ENCODE measurements around the gene RPL5.

RPL5 gene

GRCh38 chr1:92826792-92827191 is 5.0 kb upstream of the RPL5 start (continued):
- TF ChIP-seq, protein P1, sequence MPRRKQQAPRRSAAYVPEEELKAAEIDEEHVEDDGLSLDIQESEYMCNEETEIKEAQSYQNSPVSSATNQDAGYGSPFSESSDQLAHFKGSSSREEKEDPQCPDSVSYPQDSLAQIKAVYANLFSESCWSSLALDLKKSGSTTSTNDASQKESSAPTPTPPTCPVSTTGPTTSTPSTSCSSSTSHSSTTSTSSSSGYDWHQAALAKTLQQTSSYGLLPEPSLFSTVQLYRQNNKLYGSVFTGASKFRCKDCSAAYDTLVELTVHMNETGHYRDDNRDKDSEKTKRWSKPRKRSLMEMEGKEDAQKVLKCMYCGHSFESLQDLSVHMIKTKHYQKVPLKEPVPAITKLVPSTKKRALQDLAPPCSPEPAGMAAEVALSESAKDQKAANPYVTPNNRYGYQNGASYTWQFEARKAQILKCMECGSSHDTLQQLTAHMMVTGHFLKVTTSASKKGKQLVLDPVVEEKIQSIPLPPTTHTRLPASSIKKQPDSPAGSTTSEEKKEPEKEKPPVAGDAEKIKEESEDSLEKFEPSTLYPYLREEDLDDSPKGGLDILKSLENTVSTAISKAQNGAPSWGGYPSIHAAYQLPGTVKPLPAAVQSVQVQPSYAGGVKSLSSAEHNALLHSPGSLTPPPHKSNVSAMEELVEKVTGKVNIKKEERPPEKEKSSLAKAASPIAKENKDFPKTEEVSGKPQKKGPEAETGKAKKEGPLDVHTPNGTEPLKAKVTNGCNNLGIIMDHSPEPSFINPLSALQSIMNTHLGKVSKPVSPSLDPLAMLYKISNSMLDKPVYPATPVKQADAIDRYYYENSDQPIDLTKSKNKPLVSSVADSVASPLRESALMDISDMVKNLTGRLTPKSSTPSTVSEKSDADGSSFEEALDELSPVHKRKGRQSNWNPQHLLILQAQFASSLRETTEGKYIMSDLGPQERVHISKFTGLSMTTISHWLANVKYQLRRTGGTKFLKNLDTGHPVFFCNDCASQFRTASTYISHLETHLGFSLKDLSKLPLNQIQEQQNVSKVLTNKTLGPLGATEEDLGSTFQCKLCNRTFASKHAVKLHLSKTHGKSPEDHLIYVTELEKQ (tag by site-specific recombination; IDR thresholded peaks at IDR 0.05; ENCODE audit: borderline replicate concordance) = 0 out of 2 replicates have a peak, but pooled peaks have one; percentile 38
- 0 out of 2 replicates have a peak, but pooled peaks have one; percentile 17 for TF ChIP-seq ZXDB (tag by site-specific recombination; IDR thresholded peaks at IDR 0.05)
- no peak for TF ChIP-seq HOXD13 (CRISPR knock-in tag; IDR thresholded peaks at IDR 0.05; ENCODE audit: borderline replicate concordance)
- TF ChIP-seq ZNF366 (tag by site-specific recombination; conservative IDR thresholded peaks at IDR 0.05) = 0 out of 2 replicates have a peak, but pooled peaks have one; percentile 17
- peak; percentile 54; the same call in 1 of the 2 replicates for TF ChIP-seq ZNF629 (tag by site-specific recombination; IDR thresholded peaks at IDR 0.05)
- TF ChIP-seq, protein P2, sequence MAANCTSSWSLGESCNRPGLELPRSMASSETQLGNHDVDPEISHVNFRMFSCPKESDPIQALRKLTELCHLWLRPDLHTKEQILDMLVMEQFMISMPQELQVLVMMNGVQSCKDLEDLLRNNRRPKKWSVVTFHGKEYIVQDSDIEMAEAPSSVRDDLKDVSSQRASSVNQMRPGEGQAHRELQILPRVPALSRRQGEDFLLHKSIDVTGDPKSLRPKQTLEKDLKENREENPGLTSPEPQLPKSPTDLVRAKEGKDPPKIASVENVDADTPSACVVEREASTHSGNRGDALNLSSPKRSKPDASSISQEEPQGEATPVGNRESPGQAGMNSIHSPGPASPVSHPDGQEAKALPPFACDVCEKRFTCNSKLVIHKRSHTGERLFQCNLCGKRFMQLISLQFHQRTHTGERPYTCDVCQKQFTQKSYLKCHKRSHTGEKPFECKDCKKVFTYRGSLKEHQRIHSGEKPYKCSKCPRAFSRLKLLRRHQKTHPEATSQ (tag by site-specific recombination; IDR thresholded peaks at IDR 0.05) = peak; percentile 54; the same call in 1 of the 2 replicates
- peak; percentile 30; the same call in 1 of the 2 replicates for TF ChIP-seq ZEB2 (tag by site-specific recombination; IDR thresholded peaks at IDR 0.05)
- peak; percentile 88 for TF ChIP-seq GLIS1 (tag by site-specific recombination; IDR thresholded peaks at IDR 0.05)
- TF ChIP-seq ZNF449 (tag by site-specific recombination; IDR thresholded peaks at IDR 0.05) = no peak
- TF ChIP-seq, protein P3, sequence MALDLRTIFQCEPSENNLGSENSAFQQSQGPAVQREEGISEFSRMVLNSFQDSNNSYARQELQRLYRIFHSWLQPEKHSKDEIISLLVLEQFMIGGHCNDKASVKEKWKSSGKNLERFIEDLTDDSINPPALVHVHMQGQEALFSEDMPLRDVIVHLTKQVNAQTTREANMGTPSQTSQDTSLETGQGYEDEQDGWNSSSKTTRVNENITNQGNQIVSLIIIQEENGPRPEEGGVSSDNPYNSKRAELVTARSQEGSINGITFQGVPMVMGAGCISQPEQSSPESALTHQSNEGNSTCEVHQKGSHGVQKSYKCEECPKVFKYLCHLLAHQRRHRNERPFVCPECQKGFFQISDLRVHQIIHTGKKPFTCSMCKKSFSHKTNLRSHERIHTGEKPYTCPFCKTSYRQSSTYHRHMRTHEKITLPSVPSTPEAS (tag by site-specific recombination; IDR thresholded peaks at IDR 0.05) = no peak
- TF ChIP-seq ZNF362 (tag by site-specific recombination; IDR thresholded peaks at IDR 0.05) = peak; percentile 54; the same call in 1 of the 2 replicates
- peak; percentile 66 for TF ChIP-seq ZNF18 (tag by site-specific recombination; IDR thresholded peaks at IDR 0.05)

GRCh38 chr1:92831368-92831761 is 475 bp upstream of the RPL5 start:
- Histone ChIP-seq H3K36me3 (ENCODE audit: control insufficient read depth in 2 of 2, insufficient read depth in 1 of 2, low read length in 2 of 2) (peaks cover 15 to 41% of the 10 kb centered on the region in 2 experiments), H3K4me3 (ENCODE audit: low read depth, low read length) (no peak overlapping the region), H3K9me3 (ENCODE audit: control insufficient read depth, insufficient read depth, low read depth, low read length) (no peaks in the 10 kb centered on the region), H3K4me1 (ENCODE audit: control insufficient read depth, insufficient read depth, low read length) (no peaks in the 10 kb centered on the region), H3K27ac (ENCODE audit: extremely low read depth, low read depth, low read length) (no peak overlapping the region)
- ChIA-PET POLR2A (interaction anchor here (0.6 to 2.3 kb wide), 19 partner anchors 9 to 1921 kb away, joined by 3 to 24 read pairs (median 4); partner anchors contain the start of gene EVI5), CTCF (interaction anchor here (0.6 to 3.1 kb wide), 17 partner anchors 9 to 521 kb away, joined by 3 to 32 read pairs (median 5); no protein-coding TSS in a partner anchor)
- no peak for TF ChIP-seq ZNF560 (tag by site-specific recombination; IDR thresholded peaks at IDR 0.05; ENCODE audit: borderline replicate concordance)
- TF ChIP-seq ZSCAN23 (tag by site-specific recombination; IDR thresholded peaks at IDR 0.05) = no peak
- TF ChIP-seq ZSCAN16 (tag by site-specific recombination; IDR thresholded peaks at IDR 0.05) = no peak
- TF ChIP-seq BCL6B (tag by site-specific recombination; IDR thresholded peaks at IDR 0.05) = no peak
- no peak for TF ChIP-seq OSR2 (tag by site-specific recombination; IDR thresholded peaks at IDR 0.05)
- TF ChIP-seq TRIM28 (IDR thresholded peaks at IDR 0.05; ENCODE audit: borderline replicate concordance, low read length) = no peak
- no peak for TF ChIP-seq YY1 (tag by site-specific recombination; IDR thresholded peaks at IDR 0.05)
